Lung (tissue), 12 donors: ENCODE measurements around the gene KIDINS220. TPM values are rescaled to one million over a fixed set of nuclear protein-coding genes. Genes with fewer than 3 reads are reported as not detected.
"Not testable (repeated sequence)": the region's sequence is repeated elsewhere in the genome, so short reads cannot be mapped to it uniquely, and the experiment has no call there.

ENCODE experiments used
- ATAC-seq: fragments of 200-7000 bp; cut with Tn5 transposase; one replicate; pipeline ENCODE4 v1.9.1; 2020; ENCODE audit warnings: moderate number of reproducible peaks; ENCODE audit not compliant: insufficient read depth, low FRiP score
- DNase-seq, 3 donors: peaks; one replicate each; pipeline ENCODE4 v3.0.0-alpha.2; 2013 to 2017
- H3K27ac ChIP-seq, 2 donors: one replicate each; pipeline ENCODE4 v1.5.1; 2013; ENCODE audit warnings: mild to moderate bottlenecking in 2 of 2, moderate library complexity in 2 of 2, control low read depth in 1 of 2, inconsistent platforms in 1 of 2, low read depth in 1 of 2, low read length in 1 of 2
- H3K27me3 ChIP-seq, 3 donors: one replicate each; pipeline ENCODE4 v1.5.1; 2013; ENCODE audit warnings: low read length in 2 of 3; ENCODE audit not compliant: control insufficient read depth in 3 of 3, insufficient read depth in 3 of 3
- H3K36me3 ChIP-seq, 4 donors: one replicate each; pipeline ENCODE4 v1.5.1; 2013; ENCODE audit warnings: low read length in 4 of 4, mild to moderate bottlenecking in 1 of 4, moderate library complexity in 1 of 4; ENCODE audit not compliant: control insufficient read depth in 4 of 4, insufficient read depth in 4 of 4
- H3K4me1 ChIP-seq, 5 donors: one replicate each; pipeline ENCODE4 v1.5.1; 2013; ENCODE audit warnings: low read length in 5 of 5, mild to moderate bottlenecking in 2 of 5, moderate library complexity in 1 of 5; ENCODE audit not compliant: control insufficient read depth in 5 of 5, insufficient read depth in 5 of 5
- H3K4me3 ChIP-seq: one replicate; pipeline ENCODE4 v1.5.1; 2013; ENCODE audit warnings: mild to moderate bottlenecking, control low read depth, moderate library complexity
- H3K9ac ChIP-seq, 2 donors: one replicate each; pipeline ENCODE4 v1.5.1; 2013; ENCODE audit warnings: low read length in 2 of 2, control low read depth in 1 of 2; ENCODE audit not compliant: insufficient read depth in 1 of 2
- H3K9me3 ChIP-seq, 4 donors: one replicate each; pipeline ENCODE4 v1.5.1; 2013; ENCODE audit warnings: low read length in 3 of 4, mild to moderate bottlenecking in 1 of 4, moderate library complexity in 1 of 4; ENCODE audit not compliant: control insufficient read depth in 4 of 4, insufficient read depth in 3 of 4
- CTCF ChIP-seq: IDR thresholded peaks from 2 replicates; pipeline ENCODE4 v1.5.1; 2012; ENCODE audit warnings: mild to moderate bottlenecking; ENCODE audit errors: control extremely low read depth, extremely low read depth
- WGBS, 2 donors: extraction: QIAGEN DNeasy Blood & Tissue Kit; methylation state at CpG; one replicate each; pipeline ENCODE4 v1.1.7; 2013; 5-methylcytosine and 5-hydroxymethylcytosine counted together
- polyA plus RNA-seq, 2 donors: library from polyadenylated mRNA; stranded (reverse); fragments of 200-250 nt; gene quantifications; one replicate each; pipeline ENCODE4 v1.2.1, GENCODE V29; 2013
- total RNA-seq, 2 donors: library from RNA; depleted of rRNA in 1 of 2; stranded (reverse); fragments of >200 nt in 1 of 2; gene quantifications; one replicate each; pipeline ENCODE4 v1.2.1, GENCODE V29; 2014 to 2021
- donor health status: control.
- donor health status: control.
- donor health status: Bipolar disorder and iron deficiency.
- donor health status: healthy.
- donor health status: DM: yes; HTN: yes; CAD: no.

The KIDINS220 gene
- total and polyA plus RNA-seq, 4 donors, result 16.2 to 211 (median 36.4) TPM

GRCh38 chr2:8737571-8738175, 99.7 kb downstream of the KIDINS220 start:
- 96% methylated on average over 2 of the region's 2 CpGs for WGBS, 2 donors
- H3K27me3 ChIP-seq, result no peaks in the 10 kb centered on the region
- ATAC-seq (no peak), DNase-seq (no peak)
- no peak overlapping the region for H3K4me3 ChIP-seq
- TF ChIP-seq CTCF, result no peak
- no peak overlapping the region for H3K9ac ChIP-seq
- no peaks in the 10 kb centered on the region for H3K4me1 ChIP-seq
- peaks cover 16 to 36% (median 24%) of the 10 kb centered on the region in 4 donors for H3K36me3 ChIP-seq
- no peaks in the 10 kb centered on the region for H3K9me3 ChIP-seq
- H3K27ac ChIP-seq, result no peak overlapping the region

- no peak overlapping the region for H3K9ac ChIP-seq
- TF ChIP-seq CTCF, result no peak
- H3K27ac ChIP-seq, result no peak overlapping the region
- H3K9me3 ChIP-seq, result no peaks in the 10 kb centered on the region
- no peak for DNase-seq
- no peak overlapping the region for H3K4me3 ChIP-seq
- no peak for ATAC-seq
- no peaks in the 10 kb centered on the region for H3K4me1 ChIP-seq
- peaks cover 31 to 46% (median 34%) of the 10 kb centered on the region in 4 donors for H3K36me3 ChIP-seq
- 96 to 98% methylated on average over 10 of the region's 10 CpGs for WGBS, 2 donors
- H3K27me3 ChIP-seq, result no peaks in the 10 kb centered on the region
These were observed 104.8 kb downstream of the KIDINS220 start for GRCh38 chr2:8732601-8733000.

GRCh38 chr2:8729939-8730338, 107.5 kb downstream of the KIDINS220 start:
- no peak overlapping the region for H3K27ac ChIP-seq
- H3K9me3 ChIP-seq, result no peaks in the 10 kb centered on the region
- H3K4me3 ChIP-seq, result no peak overlapping the region
- no peaks in the 10 kb centered on the region for H3K4me1 ChIP-seq
- peaks cover 30 to 37% (median 33%) of the 10 kb centered on the region in 4 donors for H3K36me3 ChIP-seq
- ATAC-seq (peak; percentile 91), DNase-seq (peak in 1 of 3 donors; percentile 22)
- WGBS, 2 donors, result 68 to 88% methylated on average over 9 of the region's 9 CpGs
- H3K9ac ChIP-seq, result no peak overlapping the region
- TF ChIP-seq CTCF, result no peak
- H3K27me3 ChIP-seq, result no peaks in the 10 kb centered on the region

- H3K27ac ChIP-seq, H3K4me3 ChIP-seq, ATAC-seq, H3K4me1 ChIP-seq, H3K27me3 ChIP-seq, DNase-seq, H3K9ac ChIP-seq, H3K9me3 ChIP-seq: not testable (repeated sequence)
- peaks cover 27 to 35% (median 31%) of the 10 kb centered on the region in 4 donors for H3K36me3 ChIP-seq
- WGBS, 2 donors, result 93 to 95% methylated on average over 5 of the region's 5 CpGs
These were observed 108.3 kb downstream of the KIDINS220 start for GRCh38 chr2:8729101-8729500.
